HFF-Myc (cell line): Measurements from ENCODE around the gene PVALEF.

Source experiments
- DNase-seq: peaks from one replicate; pipeline ENCODE4 v3.0.0-alpha.2; 2011; ENCODE audit warnings: low read depth; ENCODE audit errors: extremely low read depth
- H3K4me3 ChIP-seq: replicated peaks from 2 replicates; pipeline ENCODE4 v1.5.1; 2011; ENCODE audit warnings: low read depth, mild to moderate bottlenecking, control low read depth, low read length
- CTCF ChIP-seq: IDR thresholded peaks from 2 replicates; pipeline ENCODE4 v1.5.1; 2012; ENCODE audit warnings: mild to moderate bottlenecking, low read depth, low read length, control low read depth; ENCODE audit errors: missing control alignments

Gene PVALEF

GRCh38 chr17:81128774-81129173, 36.5 kb upstream of the PVALEF start:
- no peak overlapping the region for H3K4me3 ChIP-seq
- DNase-seq: no peak
- TF ChIP-seq CTCF: no peak

- H3K4me3 ChIP-seq: no peak overlapping the region
- no peak for TF ChIP-seq CTCF
- no peak for DNase-seq
Measured at GRCh38 chr17:81129289-81129688, 36.0 kb upstream of the PVALEF start.

DNA sequence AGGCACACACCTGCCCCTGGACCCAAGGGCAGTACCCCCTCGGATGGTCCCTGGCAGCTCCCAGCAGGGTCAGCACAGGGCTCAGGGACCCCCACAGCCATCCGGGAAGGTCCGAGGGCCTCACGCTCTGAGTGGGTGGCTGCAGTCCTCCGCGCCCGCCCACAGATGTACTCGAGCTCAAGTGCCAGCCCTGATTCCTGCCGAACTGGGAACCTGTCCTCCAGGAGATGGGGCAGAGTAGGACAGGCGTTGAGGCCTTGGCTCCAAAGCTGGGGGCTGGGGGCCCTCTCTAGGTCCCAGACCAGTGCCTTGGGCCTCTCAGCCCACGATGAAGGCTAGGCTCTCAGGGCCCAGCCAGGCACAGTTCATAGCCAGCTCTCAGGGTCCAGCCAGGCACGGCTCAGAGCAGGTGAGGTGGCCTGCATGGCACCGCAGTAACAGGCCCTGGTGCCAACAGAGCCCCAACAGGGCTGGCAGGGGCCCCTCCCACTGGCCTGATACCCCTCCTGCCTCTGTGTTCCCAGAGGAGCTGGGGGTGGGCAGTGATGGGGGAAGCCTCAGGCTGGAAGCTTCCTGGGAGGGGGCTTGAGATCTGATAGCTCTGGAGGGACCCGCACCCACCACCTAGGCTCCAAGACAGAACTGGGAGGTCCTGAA, 35.5 kb upstream of the PVALEF start:
- H3K4me3 ChIP-seq: no peak overlapping the region
- TF ChIP-seq CTCF: no peak

DNA sequence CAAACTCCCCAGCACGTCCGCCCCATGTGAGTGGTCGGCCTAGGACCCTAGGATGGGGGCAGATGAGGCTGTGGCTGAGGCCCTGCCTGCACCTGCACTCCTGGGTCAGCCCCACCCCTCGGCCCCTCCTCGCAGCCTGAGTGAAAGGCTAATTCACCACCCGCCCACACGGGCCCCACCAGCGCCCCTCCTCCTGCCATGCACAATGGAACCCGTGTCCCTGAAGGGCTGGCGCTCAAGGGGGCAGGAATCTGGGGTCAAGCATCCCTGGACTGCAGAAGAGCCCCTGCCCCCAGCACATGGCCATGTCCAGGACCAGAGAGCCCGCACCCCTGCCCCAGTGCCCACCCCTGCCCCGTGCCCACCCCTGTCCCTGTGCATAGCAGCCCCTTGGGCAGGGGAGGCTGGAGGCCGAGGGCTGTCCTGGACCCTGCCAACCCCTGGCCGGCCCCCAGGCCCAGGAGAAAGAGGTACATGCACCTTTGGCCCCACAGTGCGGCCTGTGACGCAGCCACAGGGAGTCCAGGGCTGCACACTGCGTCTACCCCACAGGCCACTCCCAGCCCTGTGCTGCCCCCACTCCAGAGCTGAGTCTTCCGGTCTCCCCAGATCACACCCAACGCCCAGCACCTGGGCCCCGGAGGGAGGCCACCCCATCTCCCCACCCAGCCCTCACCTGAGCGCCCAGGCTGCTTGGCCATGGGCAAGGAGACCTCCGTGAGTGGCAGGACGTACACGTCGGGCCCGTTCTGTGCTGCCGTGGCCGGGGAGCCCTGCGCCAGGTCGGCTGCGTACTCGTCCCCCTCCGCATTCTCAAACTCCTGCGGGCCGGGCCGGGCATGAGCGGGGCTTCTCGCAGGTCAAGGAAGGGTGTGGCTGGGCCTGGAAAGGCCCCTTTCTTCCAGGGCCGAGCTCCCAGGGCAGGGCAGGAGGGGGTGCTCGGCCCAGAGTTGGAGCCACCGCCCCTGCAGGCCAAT, 34.6 kb upstream of the PVALEF start:
- no peak overlapping the region for H3K4me3 ChIP-seq
- TF ChIP-seq CTCF: no peak
- DNase-seq: no peak

More for the DNA sequence above, 35.5 kb upstream of the PVALEF start:
- no peak for DNase-seq

GRCh38 chr17:81131486-81132196, 33.7 kb upstream of the PVALEF start:
- TF ChIP-seq CTCF: no peak
- DNase-seq: no peak

DNA sequence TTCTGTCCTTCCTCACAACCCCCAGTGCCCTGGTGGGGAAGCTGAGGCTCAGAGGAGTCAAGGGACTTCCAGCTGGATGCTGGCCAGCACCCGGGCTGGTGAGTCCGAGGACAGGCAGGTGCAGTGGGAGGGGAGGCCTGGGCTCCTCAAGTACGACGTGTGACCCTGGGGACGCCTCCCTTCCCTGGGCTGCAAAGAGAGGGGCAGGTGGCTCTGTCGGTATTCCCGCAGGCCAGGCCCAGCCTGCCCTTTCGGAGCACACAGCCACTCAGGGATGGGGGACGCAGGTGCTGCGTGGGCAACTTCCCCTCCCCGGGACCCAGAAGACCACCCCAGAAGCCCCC, 33.1 kb upstream of the PVALEF start:
- no peak overlapping the region for H3K4me3 ChIP-seq
- no peak for DNase-seq
- TF ChIP-seq CTCF: no peak

More at GRCh38 chr17:81131486-81132196, 33.7 kb upstream of the PVALEF start:
- H3K4me3 ChIP-seq: no peak overlapping the region
